Left lung (tissue), 10 donors: Measurements from ENCODE around the gene AP2A1. TPM values are rescaled to one million over a fixed set of nuclear protein-coding genes. Genes with fewer than 3 reads are reported as not detected.

Experiments used
- ATAC-seq: fragments of 200-7000 bp; cut with Tn5 transposase; one replicate; pipeline ENCODE4 v1.9.1; 2020; ENCODE audit warnings: moderate library complexity
- DNase-seq, 4 donors: peaks; one replicate each; pipeline ENCODE4 v3.0.0-alpha.2; 2013 to 2020
- H3K27ac ChIP-seq, 2 donors: fragments of 200-600 bp; sonication (generic) in 1 of 2; one replicate each; pipeline versions ENCODE4 v1.5.0 to v1.8.0; 2020 to 2021
- H3K27me3 ChIP-seq, 2 donors: fragments of 200-600 bp; sonication (generic) in 1 of 2; one replicate each; pipeline versions ENCODE4 v1.5.0 to v1.8.0; 2020 to 2021
- H3K36me3 ChIP-seq, 2 donors: fragments of 200-600 bp; sonication (generic) in 1 of 2; one replicate each; pipeline versions ENCODE4 v1.5.0 to v1.8.0; 2020 to 2021
- H3K4me1 ChIP-seq, 2 donors: fragments of 200-600 bp; one replicate each; pipeline ENCODE4 v1.8.0; 2021
- H3K4me3 ChIP-seq, 2 donors: fragments of 200-600 bp; sonication (generic) in 1 of 2; one replicate each; pipeline versions ENCODE4 v1.5.0 to v1.8.0; 2020 to 2021; ENCODE audit warnings: mild to moderate bottlenecking in 1 of 2
- H3K9me3 ChIP-seq, 2 donors: fragments of 200-600 bp; sonication (generic) in 1 of 2; one replicate each; pipeline versions ENCODE4 v1.5.0 to v1.8.0; 2020 to 2021
- CTCF ChIP-seq, 2 donors: fragments of 200-600 bp; sonication (generic) in 1 of 2; IDR thresholded peaks; one replicate each; pipeline versions ENCODE4 v1.5.0 to v1.8.0; 2021; ENCODE audit warnings: antibody characterized with exemption in 2 of 2
- intact Hi-C, 2 donors: fragments of 100-400 bp; cut with DNase I; formaldehyde crosslinking; loops; one replicate each; pipeline versions ENCODE4 v1.11.2 to v1.14.2; 2022
- polyA plus RNA-seq, 6 donors: library from polyadenylated mRNA; unstranded; fragments of 120-200 nt; gene quantifications; one replicate each; pipeline ENCODE4 v1.2.1, GENCODE V29; 2013; ENCODE audit not compliant: insufficient read length in 6 of 6
- total RNA-seq, 2 donors: library from RNA; stranded (reverse); fragmentation: NEBNext Ultra II Directional; extraction: Animal tissue kit (Norgen Biotek cat#: 25700); gene quantifications; one replicate each; pipeline ENCODE4 v1.2.1, GENCODE V29; 2021
- donor health status: DM: no; HTN: yes; CAD: no.
- donor health status: DM: no; HTN: no; CAD: no.

The AP2A1 gene
- total and polyA plus RNA-seq, 8 donors, result 52.9 to 87.6 (median 66.4) TPM

DNA sequence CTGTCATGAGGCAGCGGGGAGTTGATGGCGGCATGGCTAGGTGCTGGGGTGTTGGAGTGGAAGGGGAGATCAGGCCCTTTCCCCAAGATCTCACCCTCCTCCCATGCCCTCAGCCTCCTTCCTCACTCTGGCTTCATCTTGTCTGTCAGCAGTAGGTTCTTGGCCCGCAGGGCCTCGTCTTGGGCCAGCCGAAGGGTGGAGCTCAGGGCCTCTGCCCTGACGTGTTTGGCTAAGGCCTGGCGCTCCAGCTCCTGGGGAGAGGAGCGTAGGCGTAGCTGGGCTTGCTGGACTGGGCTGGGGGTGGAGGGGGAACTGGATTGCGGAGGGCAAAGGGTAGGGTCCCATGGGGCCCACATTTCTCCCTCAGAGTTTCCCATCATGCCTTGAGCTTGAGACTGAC is 26.9 kb upstream of the AP2A1 start:
- Histone ChIP-seq H3K9me3 (no peaks in the 10 kb centered on the region), H3K4me1 (no peaks in the 10 kb centered on the region), H3K4me3 (no peak overlapping the region), H3K36me3 (no peaks in the 10 kb centered on the region), H3K27me3 (no peaks in the 10 kb centered on the region), H3K27ac (no peak overlapping the region)
- intact Hi-C loops, result no loop called here
- TF ChIP-seq CTCF (IDR thresholded peaks at IDR 0.05), result no peak
- no peak for DNase-seq
- no peak for ATAC-seq

- no peak for DNase-seq
- intact Hi-C loops, result no loop called here
- Histone ChIP-seq H3K4me3 (no peak overlapping the region), H3K4me1 (no peaks in the 10 kb centered on the region), H3K9me3 (no peaks in the 10 kb centered on the region), H3K27me3 (no peaks in the 10 kb centered on the region), H3K27ac (no peak overlapping the region), H3K36me3 (no peaks in the 10 kb centered on the region)
- TF ChIP-seq CTCF (IDR thresholded peaks at IDR 0.05), result no peak
- no peak for ATAC-seq
Measured at GRCh38 chr19:49741210-49741844, 25.5 kb upstream of the AP2A1 start.

DNA sequence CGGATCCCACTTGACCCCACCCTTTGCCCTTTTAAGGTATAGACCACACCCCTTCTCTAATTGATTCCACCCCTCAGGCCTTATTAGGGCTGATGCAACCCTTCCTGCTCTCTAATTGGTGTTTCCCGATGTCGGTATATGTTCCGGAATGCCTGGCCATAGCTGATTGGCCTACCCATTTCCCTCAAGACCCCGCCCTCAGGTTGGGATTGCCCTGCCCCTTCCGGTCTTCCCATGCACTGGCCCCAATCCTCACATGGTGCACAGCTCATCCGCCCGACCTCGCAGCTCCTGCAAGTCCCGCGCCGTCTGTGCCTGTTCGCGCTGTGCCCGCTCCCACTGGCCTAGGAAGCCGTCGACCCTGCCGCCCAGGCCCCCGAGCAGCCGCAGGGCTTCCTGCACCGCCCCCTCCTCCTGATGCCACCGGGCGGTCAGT is 21.8 kb upstream of the AP2A1 start:
- TF ChIP-seq CTCF (IDR thresholded peaks at IDR 0.05), result no peak
- H3K27me3 ChIP-seq, result no peaks in the 10 kb centered on the region
- ATAC-seq (no peak), DNase-seq (no peak)
- intact Hi-C loops, result no loop called here
- no peaks in the 10 kb centered on the region for H3K4me1 ChIP-seq
- no peak overlapping the region for H3K27ac ChIP-seq
- H3K4me3 ChIP-seq, result no peak overlapping the region
- no peaks in the 10 kb centered on the region for H3K36me3 ChIP-seq
- H3K9me3 ChIP-seq, result no peaks in the 10 kb centered on the region

DNA sequence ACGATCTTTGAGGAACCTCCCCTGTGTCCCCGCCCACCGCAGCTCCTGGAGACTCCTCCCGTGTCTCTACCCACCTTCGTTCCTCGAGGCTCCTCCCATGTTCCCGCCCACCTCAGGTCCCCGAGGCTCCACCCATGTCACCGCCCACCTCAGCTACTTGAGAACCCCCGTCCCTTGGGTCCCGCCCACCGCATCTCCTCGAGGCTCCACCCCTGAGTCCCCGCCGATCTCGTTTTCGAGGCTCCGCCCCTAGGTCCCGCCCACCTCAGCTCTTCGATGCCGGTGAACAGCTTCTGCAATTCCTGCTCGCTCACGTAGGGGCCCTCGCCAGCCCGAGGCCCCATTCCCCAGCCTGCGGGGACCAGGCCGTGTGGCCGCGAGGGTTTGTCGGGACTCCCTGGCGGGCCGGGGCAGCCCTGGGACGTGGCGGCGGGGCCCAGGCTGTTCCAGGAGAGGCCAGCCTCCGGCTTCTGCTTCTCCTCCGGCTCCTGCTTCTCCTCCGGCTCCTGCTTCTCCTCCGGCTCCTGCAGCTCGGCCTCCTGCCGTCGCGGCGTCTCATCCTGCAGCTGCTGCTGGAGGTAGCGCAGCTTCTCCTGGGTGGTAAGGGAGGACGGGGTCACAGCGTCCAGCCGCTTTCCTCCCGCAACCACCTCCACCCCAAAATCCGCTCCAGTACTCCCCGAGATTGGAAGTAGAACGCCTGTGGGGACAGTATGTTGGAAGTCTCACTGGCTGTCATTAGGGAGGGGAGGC is 20.4 kb upstream of the AP2A1 start:
- H3K9me3 ChIP-seq, result no peaks in the 10 kb centered on the region
- H3K4me1 ChIP-seq, result no peaks in the 10 kb centered on the region
- H3K27ac ChIP-seq, result no peak overlapping the region
- peak in 3 of 4 donors; percentile 35 to 87 (median 69) for DNase-seq
- ATAC-seq, result peak; percentile 69
- no peaks in the 10 kb centered on the region for H3K27me3 ChIP-seq
- no peak overlapping the region for H3K4me3 ChIP-seq
- TF ChIP-seq CTCF (IDR thresholded peaks at IDR 0.05), result no peak
- no peaks in the 10 kb centered on the region for H3K36me3 ChIP-seq
- intact Hi-C loops, result no loop called here

- TF ChIP-seq CTCF (IDR thresholded peaks at IDR 0.05), result no peak
- H3K27ac ChIP-seq, result no peak overlapping the region
- no peaks in the 10 kb centered on the region for H3K9me3 ChIP-seq
- intact Hi-C loops, result no loop called here
- H3K4me1 ChIP-seq, result no peaks in the 10 kb centered on the region
- no peaks in the 10 kb centered on the region for H3K36me3 ChIP-seq
- no peaks in the 10 kb centered on the region for H3K27me3 ChIP-seq
- DNase-seq (no peak), ATAC-seq (peak; percentile 11)
- no peak overlapping the region for H3K4me3 ChIP-seq
Measured at GRCh38 chr19:49749055-49749716, 17.6 kb upstream of the AP2A1 start.
